ENCODE results near the gene KDELR1. TPM values are rescaled to one million over a fixed set of nuclear protein-coding genes. Genes with fewer than 3 reads are reported as not detected.

KDELR1 gene
- total and polyA plus RNA-seq, 12 donors = 55.1 to 96.0 (median 73.2) TPM

- Histone ChIP-seq H3K4me3 (no peak overlapping the region), H3K36me3 (peaks cover 0 to 38% (median 0%) of the 10 kb centered on the region in 9 donors), H3K4me1 (peaks cover 0 to 11% (median 6%) of the 10 kb centered on the region in 9 donors), H3K27ac (no peak overlapping the region), H3K9me3 (no peaks in the 10 kb centered on the region), H3K27me3 (no peaks in the 10 kb centered on the region)
- peak in 2 of 8 donors; percentile 17 to 18 for ATAC-seq
- intact Hi-C loops (cut with DNase I) = no loop called here
- no peak for DNase-seq
- no peak for TF ChIP-seq CTCF (IDR thresholded peaks at IDR 0.05)
- whole genome bisulfite sequencing, 2 donors = 98% methylated on average over 6 of the region's 6 CpGs
These were observed 46.5 kb downstream of the KDELR1 start for GRCh38 chr19:48344892-48345291.

GRCh38 chr19:48342841-48343540 is 48.4 kb downstream of the KDELR1 start:
- peaks cover 0 to 5% (median 2%) of the 10 kb centered on the region in 9 donors for H3K4me1 ChIP-seq
- no peak overlapping the region for H3K4me3 ChIP-seq
- no peak for TF ChIP-seq CTCF (IDR thresholded peaks at IDR 0.05)
- ATAC-seq = no peak
- no peaks in the 10 kb centered on the region for H3K27me3 ChIP-seq
- no peaks in the 10 kb centered on the region for H3K9me3 ChIP-seq
- no peak for DNase-seq
- intact Hi-C loops (cut with DNase I) = no loop called here
- 93 to 94% methylated on average over 23 of the region's 23 CpGs for WGBS, 2 donors
- no peak overlapping the region for H3K27ac ChIP-seq
- H3K36me3 ChIP-seq = peaks cover 0 to 38% (median 0%) of the 10 kb centered on the region in 9 donors

- no peaks in the 10 kb centered on the region for H3K27me3 ChIP-seq
- no peaks in the 10 kb centered on the region for H3K4me1 ChIP-seq
- peaks cover 0 to 42% (median 0%) of the 10 kb centered on the region in 9 donors for H3K36me3 ChIP-seq
- DNase-seq (no peak), ATAC-seq (no peak)
- WGBS, 2 donors = 93 to 94% methylated on average over 20 of the region's 20 CpGs
- intact Hi-C loops (cut with DNase I) = no loop called here
- no peak overlapping the region for H3K27ac ChIP-seq
- no peaks in the 10 kb centered on the region for H3K9me3 ChIP-seq
- no peak for TF ChIP-seq CTCF (IDR thresholded peaks at IDR 0.05)
- no peak overlapping the region for H3K4me3 ChIP-seq
These were observed 49.0 kb downstream of the KDELR1 start for GRCh38 chr19:48342414-48342738.

- TF ChIP-seq CTCF (IDR thresholded peaks at IDR 0.05) = no peak
- H3K27me3 ChIP-seq = no peaks in the 10 kb centered on the region
- no peaks in the 10 kb centered on the region for H3K4me1 ChIP-seq
- no peak for DNase-seq
- WGBS, 2 donors = 97 to 98% methylated on average over 10 of the region's 10 CpGs
- H3K27ac ChIP-seq = no peak overlapping the region
- intact Hi-C loops (cut with DNase I) = no loop called here
- H3K9me3 ChIP-seq = no peaks in the 10 kb centered on the region
- ATAC-seq = no peak
- peaks cover 0 to 42% (median 0%) of the 10 kb centered on the region in 9 donors for H3K36me3 ChIP-seq
- H3K4me3 ChIP-seq = no peak overlapping the region
These were observed 49.6 kb downstream of the KDELR1 start for GRCh38 chr19:48341515-48342413.
